Iris pigment epithelial cell (primary cell): ENCODE results near the gene COL8A1.
A peak's percentile ranks its signal among the peaks of the same experiment; 100 is the strongest.

Experiments
- DNase-seq: peaks from one replicate; pipeline ENCODE4 v3.0.0-alpha.2; 2011; ENCODE audit warnings: low read depth

COL8A1 gene

GRCh38 chr3:99670556-99670950, 32.2 kb downstream of the COL8A1 start:
- DNase-seq, result no peak

DNA sequence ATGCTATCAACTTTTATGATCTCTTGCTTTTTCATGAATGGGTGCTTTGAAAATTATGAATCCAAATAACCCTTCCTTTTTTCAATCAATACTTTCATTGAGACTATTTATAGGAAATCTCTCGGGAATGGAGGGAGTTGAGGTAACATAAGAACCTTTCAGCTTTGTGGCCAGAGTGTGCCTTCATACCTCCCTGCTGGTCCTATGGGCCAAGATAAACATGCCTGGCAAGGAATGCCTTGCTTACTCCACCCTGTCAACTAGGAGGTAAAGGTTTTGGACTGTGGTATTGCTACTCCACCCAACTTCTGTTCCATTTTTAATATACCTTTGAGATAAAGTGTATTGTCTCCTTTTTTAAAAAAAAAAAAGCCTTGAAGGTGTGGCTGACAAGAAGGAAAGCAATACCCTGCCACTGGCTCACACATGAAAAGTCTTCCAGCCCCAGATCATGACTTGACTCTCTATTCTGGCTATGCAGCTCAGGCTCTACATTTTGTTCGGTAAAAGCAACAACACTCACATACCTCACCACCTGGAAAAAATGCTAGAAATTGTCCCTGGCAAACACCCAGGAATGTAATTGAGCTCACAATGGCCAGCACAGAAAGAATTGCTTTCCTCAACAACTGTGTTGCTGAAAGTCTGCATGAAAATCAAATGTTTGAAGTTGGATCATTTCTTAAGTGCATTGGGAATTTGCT, 35.8 kb downstream of the COL8A1 start:
- peak; percentile 87 for DNase-seq

- peak; percentile 88 for DNase-seq
Observed at GRCh38 chr3:99678023-99678422, 39.6 kb downstream of the COL8A1 start.

- no peak for DNase-seq
Observed at GRCh38 chr3:99678896-99679295, 40.5 kb downstream of the COL8A1 start.

DNA sequence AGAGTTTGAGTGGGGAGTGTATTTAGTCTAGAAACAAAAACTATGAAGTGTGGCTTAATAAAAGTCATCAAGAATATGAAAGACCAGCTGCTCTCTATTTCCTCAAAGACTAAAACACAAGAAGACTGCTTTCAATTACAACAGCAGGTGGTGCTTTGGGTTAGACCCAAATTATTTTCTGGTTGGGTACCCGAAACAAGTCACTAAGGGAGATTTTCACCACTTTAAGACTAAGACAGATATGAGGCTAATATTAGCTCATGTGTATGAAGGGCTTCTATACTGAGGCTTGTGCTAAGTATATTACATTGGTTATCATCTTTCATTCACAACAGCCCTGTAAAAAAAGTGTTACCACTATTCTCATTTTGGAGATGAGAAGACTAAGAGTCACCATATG, 43.1 kb downstream of the COL8A1 start:
- DNase-seq, result no peak

DNA sequence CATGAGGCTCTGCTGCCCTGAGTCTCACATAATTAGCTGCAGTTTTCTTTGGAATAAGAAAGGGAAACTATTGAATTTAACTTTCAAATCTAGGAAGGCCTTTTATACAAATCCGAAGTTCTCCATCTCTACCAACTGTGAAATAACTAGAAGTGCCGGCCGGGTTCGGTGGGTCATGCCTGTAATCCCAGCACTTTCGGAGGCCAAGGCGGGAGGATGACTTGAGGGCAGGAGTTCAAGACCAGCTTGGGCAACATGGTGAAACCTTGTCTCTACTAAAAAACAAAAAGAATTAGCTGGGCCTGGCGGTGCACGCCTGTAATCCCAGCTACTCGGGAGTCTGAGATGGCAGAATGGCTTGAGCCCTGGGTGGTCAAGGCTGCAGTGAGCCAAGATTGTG, 43.6 kb downstream of the COL8A1 start:
- no peak for DNase-seq

- no peak for DNase-seq
Observed at GRCh38 chr3:99683465-99683864, 45.1 kb downstream of the COL8A1 start.

DNA sequence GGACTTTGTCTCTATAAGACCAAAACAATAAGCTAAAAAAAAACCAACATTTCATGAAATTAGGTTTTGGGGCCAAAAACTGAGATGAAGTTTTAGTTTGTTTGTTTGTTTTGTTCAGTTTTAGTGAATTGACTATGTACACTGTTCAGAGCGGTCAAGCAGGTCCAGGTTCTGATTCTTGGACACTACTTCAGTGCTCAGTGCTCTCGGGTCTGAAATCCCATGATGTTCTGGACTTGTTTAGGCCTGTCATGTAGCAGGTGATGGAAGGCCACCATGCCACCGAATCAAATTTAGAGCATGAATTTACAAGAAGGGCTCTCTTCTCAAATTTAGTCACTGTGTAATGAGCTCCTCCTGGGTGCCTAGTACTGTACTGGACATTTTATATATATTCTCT, 45.5 kb downstream of the COL8A1 start:
- no peak for DNase-seq

GRCh38 chr3:99684644-99685043, 46.2 kb downstream of the COL8A1 start:
- no peak for DNase-seq

DNA sequence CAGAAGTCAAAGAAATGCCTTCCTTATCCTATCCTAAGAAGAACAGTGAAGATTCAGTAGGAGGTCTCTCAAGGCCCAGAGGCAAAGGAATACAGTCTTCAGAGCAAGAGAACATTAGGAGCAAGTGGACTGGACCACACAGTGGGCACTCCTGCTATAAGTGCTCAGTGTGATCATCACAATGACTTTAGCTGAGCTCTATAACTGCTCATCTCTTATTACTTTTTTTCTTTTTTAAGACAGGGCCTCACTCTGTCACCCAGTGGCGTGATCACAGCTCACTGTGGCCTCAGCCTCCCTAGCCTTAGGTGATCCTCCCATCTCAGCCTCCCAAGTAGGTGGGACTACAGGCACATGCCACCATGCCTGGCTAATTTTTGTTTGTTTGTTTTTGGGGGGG, 48.1 kb downstream of the COL8A1 start:
- no peak for DNase-seq

DNA sequence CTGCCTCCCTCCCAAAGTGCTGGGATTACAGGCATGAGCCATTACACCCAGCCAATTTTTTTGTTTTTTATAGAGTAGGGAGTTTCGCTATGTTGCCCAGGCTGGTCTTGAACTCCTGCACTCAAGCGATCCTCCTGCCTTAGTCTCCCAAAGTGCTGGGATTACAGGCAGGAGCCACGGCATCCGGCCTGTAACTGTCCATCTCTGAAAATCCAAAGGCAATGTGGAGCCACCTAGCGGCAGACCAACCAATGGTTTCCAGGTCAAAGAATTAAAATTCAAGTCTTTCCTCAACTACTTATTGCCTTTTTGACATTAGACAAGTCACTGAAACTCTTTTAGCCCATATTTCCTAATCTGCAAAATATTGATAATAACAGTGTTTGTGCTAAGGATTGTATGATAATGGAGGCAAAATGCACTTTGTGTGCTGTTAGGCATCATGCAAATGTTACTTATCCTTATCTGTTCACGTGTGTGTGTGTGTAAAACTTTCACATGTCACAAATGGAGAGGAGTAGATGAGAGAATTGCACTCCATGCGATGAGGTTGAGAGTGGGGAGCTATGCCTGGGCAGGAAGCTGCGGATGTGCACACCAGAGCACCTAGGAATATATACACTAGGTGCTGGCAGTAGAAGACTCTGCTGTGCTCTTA, 48.7 kb downstream of the COL8A1 start:
- DNase-seq, result peak; percentile 72

DNA sequence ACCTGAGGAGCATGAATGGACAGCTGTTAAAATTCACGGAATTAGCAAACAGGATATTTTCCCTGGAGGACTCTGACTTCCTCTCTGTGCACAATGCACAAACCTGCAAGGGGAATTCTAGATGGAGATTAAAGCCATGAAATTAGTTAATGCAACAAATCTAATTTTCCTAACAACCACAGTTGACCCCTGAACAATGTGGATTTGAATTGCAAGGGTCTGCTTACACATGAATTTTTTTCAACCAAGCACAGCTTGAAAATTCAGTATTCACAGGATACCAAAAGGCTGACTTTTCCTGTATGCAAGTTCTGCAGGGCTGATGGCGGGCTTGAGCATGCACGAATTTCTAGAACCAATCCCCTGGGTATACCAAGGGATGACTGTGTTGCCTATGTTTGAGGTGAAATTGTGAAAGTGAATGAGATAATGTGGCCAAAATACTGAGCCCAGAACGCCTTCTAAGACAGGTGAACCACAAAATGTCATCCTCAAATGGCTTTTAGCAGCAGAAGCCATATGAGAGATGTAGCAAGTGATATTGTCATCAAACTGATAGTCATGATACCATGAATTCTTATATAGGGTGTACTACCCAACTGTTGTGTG, 52.5 kb downstream of the COL8A1 start:
- no peak for DNase-seq

- no peak for DNase-seq
Observed at GRCh38 chr3:99693636-99694035, 55.2 kb downstream of the COL8A1 start.

- DNase-seq, result peak; percentile 51
Observed at GRCh38 chr3:99696497-99696896, 58.1 kb downstream of the COL8A1 start.

DNA sequence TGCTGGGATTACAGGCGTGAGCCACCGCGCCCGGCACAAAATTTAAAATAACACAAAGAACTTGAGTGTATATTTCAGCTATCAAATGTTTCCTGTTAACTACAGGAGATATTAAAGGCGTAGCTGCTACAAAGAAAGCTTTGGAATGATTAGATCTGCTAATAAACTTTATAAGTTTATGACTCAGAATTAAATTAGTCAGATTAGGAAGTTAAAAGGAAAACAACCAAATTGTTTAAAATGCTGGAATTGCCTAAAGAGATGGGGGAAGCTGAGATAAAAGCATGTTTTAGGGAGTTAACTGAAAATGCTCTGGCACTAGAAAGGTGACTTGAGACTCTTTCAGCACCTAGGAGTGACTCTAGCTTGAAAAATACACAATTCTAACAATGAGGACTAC, 58.9 kb downstream of the COL8A1 start:
- no peak for DNase-seq

- no peak for DNase-seq
Observed at GRCh38 chr3:99698932-99699331, 60.5 kb downstream of the COL8A1 start.

- peak; percentile 82 for DNase-seq
Observed at GRCh38 chr3:99699841-99700240, 61.4 kb downstream of the COL8A1 start.

- DNase-seq, result peak; percentile 89
Observed at GRCh38 chr3:99700631-99701268, 62.4 kb downstream of the COL8A1 start.

- peak; percentile 57 for DNase-seq
Observed at GRCh38 chr3:99702953-99703943, 64.9 kb downstream of the COL8A1 start.

DNA sequence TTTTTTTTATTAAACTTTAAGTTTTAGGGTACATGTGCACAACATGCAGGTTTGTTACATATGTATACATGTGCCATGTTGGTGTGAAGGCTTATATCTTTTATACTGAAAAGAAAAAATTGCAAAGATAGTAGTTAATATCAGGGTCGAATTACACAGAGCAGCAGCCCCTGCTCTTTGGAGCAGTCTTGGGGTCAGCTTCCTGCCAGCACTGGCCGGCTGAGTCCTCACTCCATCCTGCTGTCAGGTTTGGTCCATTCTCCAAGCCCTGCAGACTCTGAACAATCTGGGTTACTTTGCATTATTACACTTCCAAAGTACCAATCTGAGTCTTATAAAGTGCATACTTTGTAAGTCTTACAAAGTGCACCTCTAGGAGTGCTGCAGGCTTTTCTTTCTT, 66.0 kb downstream of the COL8A1 start:
- no peak for DNase-seq

GRCh38 chr3:99706410-99706809, 68.0 kb downstream of the COL8A1 start:
- peak; percentile 58 for DNase-seq
